AG08395 (cell line): Measurements from ENCODE around the gene MRTFA.
A peak's percentile ranks its signal among the peaks of the same experiment; 100 is the strongest.
"Not testable (repeated sequence)": the region's sequence is repeated elsewhere in the genome, so short reads cannot be mapped to it uniquely, and the experiment has no call there.

Experiments
- DNase-seq: peaks from one replicate; pipeline ENCODE4 v3.0.0; 2012; ENCODE audit warnings: mixed read lengths, low spot score

The MRTFA gene

DNA sequence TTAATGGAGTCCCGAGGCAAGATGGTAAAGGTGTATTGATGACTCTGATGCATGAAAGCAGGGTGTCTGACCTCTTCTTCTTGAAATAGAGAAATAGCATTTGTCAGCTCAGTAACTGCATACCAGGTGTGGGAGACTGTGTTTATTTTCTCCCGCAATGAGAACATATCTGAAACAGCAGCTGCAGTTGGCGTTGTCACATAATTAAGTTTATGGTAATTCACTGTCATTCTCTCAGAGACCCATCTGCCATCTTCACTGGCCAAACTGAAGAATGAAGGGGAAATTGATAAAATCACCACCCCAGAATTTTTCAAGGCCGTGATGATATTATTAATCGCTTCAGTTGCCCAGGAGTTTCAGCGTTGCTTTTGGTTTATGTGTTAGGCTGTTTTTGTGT is 22.6 kb upstream of the MRTFA start:
- DNase-seq, result no peak

DNA sequence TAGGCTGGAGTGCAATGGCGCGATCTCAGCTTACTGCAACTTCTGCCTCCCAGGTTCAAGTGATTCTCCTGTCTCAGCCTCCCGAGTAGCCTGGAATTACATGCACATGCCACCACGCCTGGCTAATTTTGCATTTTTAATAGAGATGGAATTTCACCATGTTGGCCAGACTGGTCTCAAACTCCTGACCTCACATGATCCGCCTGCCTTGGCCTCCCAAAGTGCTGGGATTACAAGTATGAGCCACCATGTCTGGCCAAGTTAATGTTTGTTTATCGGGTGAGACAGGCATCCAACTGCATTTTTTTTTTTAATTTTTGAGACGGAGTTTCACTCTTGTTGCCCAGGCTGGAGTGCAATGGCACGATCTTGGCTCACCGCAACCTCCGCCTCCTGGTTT is 20.1 kb upstream of the MRTFA start:
- DNase-seq, result not testable (repeated sequence)

DNA sequence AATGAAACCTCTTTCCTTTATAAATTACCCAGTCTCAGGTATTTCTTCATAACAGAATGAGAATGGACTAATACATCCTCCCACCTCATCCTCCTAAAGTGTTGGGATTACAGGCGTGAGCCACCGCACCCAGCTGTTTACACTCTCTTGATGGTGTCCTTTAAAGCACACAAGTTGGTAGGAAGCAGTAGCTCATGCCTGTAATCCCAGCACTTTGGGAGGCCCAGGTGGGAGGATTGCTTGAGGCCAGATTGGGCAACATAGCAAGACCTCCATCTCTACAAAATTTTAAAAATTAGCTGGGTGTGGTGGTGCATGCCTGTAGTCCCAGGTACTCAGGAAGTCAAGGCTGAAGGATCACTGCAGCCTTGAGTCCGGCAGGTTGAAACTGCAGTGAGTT is 19.4 kb upstream of the MRTFA start:
- not testable (repeated sequence) for DNase-seq

DNA sequence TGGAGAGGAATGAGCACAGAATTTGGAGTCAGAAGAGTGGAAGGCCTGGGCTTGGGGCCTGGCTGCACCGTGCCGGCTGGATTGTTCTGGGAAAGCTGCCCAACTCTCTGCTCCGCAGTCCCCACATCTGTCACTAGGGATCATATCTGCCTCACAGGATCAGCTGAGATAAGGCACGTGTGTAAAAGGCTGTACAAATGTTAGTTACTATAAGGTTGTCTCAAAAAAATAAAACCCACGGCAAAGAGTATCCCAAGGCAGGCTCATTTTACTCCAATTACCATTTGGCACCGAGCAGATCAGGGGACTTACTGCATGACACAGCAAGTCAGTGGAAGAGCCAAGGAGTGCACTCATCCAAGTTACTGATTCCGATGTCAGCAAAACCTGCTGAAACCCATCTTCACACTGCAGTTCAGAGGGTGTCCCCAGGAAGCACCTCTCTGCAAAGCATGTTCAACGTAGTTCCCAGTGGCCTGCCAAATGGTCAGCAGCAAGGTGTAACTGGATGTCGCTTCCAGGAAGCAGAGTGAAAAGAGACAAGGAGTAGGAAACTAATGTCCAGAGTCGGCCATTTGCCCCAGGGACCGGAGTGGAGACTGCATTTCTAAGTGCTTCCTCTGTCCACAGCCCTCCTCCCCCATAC is 18.1 kb upstream of the MRTFA start:
- DNase-seq, result peak; percentile 70

DNA sequence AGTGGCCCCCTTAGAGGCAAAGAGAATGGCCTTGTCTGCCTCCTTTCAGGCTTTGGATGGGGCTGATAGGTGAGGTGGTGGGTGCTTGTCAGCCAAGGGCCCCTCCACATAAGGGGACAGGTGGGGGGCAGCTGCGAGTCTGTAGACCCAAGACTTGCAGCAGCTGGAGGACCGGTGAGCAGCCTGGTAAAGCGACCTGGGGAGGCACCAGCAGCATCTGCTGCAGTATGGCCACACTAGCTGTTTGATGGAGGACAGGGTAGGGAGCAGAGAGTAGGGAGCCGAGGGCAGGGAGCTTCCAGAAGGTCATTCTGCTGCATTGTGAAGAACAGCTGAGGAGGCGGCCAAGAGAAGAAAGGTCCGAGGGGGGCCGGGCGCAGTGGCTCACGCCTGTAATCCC is 16.8 kb upstream of the MRTFA start:
- DNase-seq, result no peak

DNA sequence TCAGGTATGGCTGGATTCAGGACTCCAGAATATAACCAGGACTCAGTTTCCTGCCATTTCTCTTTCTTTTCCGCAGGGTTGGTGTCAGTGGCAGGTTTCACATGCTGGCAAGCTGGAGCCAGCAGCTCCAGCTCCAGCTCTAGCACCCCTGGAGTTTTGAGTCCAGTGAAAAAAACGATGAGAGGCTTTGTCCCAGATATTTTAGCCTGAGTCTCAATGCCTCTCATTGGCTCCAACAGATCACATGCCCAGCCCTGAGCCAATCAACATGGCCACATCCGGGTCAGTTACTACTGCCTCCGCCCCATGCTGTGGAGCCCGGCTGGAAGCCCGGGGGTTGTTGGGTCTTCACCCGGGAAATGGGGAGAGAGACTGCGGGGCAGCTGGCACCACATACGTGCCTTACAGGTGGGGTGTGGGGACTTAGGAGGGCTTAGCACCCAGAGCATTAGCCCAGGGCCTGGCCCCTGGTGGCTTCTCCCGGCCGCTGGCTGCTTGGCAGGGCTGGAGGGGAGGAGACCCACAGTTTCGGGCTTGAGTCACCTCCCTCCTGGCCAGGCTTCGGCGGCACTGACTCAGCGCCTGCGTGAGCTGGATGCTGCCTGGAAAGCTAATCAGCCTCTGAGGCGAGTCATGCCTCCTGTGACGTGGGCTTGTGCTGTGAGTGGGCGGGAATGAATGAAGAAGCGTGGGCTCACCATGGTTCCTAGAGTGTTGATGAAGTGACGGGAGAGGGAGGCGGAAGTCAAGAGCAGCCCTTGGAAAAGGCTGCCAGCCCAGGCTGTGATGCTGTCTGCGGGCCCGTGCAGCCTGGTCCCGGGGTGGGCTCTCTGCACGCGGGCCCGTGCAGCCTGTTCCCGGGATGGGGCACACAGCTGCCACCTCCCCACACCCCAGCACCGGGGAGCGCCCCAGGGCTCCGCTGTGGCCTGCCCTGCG is 15.3 kb upstream of the MRTFA start:
- peak; percentile 98 for DNase-seq

GRCh38 chr22:40651057-40651456 is 14.5 kb upstream of the MRTFA start:
- DNase-seq, result no peak

GRCh38 chr22:40648386-40648785 is 11.9 kb upstream of the MRTFA start:
- DNase-seq, result no peak

- no peak for DNase-seq
Measured at GRCh38 chr22:40645579-40646197, 9.2 kb upstream of the MRTFA start.

DNA sequence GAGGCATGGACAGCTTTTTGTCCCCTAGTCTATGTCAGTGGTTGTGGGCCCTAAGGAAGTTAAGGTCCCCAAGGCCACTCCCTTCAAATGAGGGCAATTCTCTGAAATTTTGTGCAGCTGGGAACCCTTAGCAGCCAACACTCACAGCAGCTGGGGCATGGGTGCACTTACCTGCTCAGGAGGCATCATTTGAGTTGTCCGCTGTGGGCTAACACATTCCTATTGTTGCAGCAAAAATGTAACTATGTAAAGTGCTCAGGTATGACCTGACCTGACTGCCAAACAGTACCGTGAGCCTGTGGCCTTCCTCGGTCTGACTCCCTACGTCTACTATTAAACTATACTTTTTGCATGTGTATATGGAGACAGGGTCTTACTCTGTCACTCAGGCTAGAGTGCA is 5.8 kb upstream of the MRTFA start:
- DNase-seq, result no peak

DNA sequence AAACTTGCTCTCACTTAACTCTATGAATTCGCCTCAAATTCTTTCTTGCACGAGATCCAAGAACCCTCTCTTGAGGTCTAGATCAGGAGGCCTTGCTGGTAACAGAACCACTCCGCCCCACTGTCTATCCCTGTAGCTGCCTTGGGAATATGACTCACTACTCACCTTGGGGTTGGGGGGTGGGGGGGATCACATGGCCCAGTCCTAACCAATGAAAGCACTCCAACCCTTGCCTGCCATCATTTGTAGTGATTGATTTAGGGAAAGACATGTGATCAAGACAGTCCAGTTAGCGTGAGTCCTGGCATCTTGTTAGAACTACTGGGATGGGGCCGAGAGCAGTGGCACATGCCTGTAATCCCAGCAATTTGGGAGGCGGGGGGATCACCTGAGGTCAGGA is 4.8 kb upstream of the MRTFA start:
- DNase-seq, result no peak

DNA sequence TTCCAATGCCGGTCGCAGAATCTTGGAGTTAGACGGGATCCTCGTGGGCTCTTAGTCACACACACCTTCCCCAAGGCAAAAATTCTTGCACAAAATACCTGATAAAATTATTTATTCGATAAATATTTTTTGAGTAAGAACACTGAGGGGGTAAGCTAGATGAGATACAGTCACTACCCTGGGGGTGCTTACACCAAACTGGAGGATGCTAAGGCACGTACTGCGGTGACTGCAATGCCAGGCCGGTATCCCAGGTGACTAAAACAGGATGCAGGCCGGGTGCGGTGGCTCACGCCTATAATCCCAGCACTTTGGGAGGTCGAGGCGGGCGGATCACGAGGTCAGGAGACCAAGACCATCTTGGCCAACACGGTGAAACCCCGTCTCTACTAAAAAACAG is 1.7 kb upstream of the MRTFA start:
- DNase-seq, result no peak

DNA sequence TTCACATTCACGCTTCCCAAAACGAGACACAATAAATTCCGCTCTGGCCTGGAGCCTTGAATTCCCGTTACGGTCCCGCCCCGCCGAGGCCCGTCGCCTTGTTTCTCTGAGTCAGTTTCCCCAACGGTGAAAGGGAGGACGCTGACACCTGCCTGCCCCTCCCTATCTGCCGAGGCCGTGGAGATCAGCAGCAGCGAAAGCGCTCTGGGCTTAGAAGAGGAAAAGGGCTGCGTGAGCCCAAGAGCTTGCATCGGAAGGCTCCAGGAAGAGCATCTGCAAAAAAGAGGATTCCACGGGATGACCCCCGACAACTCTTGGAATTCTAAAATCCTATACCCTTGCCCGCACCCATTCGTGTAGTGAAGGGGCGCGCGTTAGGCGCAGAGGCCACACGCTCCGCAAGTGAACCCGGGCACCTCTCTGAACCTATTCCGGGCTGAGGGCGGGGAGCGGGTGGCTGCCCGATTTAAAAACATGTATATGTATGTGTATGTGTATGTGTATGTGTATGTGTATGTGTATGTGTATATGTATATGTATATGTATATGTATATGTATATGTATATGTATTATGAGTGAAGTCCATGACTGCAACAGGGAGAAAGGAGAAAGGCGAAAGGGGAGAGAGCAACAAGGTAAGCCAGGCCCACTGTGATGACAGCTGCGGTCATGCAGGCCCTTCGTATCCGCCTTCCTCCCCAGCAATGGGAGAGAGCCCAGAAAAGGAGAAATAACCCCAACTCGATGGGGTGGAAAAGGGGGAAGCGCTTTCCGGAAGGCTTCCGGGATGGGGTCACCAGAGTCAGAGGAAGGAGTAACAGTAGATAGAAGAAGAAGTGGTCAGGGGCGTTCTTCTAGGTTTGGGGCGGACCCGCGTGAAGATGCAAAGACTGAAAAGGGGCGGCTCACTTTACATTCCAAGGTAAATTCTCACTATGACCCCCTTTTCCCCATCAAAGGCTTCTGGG is 948 bp upstream of the MRTFA start:
- peak; percentile 14 for DNase-seq

DNA sequence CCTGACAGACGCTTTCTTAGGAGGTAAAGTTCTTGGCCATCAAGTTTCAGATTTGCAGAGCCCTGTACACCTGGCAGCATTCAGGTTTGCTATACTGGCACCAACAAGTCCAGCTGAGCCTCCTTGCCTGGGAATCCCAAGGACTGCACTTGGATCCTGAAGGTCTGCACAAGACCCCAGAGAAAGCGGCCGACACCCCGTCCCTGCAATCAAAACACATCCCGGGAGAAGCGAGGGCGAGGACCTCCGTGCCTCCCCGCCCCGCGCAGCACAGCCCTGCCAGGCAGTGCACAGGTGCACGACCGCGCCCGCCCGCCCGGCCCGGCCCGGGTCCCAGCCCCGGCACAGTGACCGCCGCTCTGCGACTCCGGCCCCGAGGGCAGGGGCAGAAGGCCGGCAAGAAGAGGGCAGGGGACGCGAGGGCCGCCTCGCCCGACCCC is 559 bp downstream of the MRTFA start:
- no peak for DNase-seq

DNA sequence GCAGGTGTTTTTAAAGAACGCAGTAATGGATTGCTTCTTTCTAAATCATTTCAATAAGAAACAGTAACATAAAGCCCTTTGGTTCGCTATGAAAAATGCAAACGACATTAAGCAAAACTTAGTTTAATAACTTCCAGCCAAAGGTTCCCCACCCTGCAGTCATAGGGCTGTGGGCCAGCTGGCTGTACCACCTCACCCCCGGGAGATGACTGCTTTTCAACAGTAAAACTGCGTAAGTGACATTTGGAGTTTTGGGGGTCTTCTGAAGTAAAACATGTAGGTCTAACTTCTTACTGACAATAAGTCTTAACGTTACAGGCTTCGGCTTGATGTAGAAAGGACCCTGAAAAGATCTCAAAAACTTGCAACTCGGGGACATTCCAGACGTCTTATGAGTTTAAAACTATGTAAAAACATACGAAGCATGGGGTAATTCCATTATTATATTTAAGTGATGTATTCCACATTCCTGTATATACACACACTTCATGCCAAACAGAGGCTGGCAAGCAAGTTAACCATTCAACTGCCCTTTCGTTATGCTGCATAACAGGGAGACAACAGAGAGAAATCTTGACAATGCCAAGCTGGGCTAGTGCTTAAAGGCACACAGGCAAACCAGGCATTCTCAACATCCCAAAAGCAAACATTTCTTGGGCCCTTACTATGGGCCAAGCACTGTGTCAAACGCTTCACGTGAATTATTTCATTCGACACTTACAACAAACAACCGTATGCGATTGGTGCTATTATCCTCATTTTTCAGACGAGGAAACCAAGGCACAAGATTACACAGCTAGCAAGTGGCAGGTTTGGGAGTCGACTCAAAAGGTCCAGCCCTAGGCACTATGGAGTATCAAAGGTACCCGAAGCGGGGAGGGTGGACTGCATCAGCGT is 1.2 kb downstream of the MRTFA start:
- DNase-seq, result no peak

DNA sequence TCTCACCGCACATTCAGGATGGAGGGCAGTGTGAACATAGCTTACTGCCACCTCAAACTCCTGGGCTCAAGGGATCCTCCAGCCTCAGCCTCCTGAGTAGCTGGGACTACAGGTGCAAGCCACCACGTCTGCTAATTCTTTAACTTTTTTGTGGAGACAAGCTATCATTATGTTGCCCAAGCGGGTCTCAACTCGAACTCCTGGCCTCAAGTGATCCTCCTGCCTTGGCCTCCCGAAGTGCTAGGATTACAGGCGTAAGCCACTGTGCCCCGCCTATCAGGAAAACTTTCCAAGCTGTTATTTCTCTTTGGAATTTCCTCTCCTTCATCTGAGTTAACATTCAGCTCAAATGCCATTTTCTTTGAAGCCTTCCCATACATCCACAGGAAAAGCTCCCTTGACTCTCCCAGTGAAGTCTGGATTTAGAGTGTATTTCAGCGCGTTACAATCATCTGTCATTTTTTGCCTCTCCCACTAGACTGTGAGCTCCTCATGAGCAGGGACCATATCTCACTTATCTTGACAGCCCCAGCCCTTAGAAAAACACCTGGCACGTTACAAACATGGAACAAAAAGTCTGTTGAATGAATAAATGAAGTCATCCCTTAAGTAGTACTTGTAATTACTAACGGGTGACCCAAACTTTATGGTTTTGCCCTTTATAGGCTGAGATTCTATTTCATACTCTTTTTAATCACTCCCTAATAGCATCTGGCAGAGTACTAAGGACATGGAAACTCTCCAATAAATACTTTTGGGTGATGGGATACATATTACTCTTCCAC is 2.2 kb downstream of the MRTFA start:
- DNase-seq, result no peak

GRCh38 chr22:40633036-40633435 is 3.5 kb downstream of the MRTFA start:
- no peak for DNase-seq

GRCh38 chr22:40631925-40632324 is 4.6 kb downstream of the MRTFA start:
- DNase-seq, result no peak

DNA sequence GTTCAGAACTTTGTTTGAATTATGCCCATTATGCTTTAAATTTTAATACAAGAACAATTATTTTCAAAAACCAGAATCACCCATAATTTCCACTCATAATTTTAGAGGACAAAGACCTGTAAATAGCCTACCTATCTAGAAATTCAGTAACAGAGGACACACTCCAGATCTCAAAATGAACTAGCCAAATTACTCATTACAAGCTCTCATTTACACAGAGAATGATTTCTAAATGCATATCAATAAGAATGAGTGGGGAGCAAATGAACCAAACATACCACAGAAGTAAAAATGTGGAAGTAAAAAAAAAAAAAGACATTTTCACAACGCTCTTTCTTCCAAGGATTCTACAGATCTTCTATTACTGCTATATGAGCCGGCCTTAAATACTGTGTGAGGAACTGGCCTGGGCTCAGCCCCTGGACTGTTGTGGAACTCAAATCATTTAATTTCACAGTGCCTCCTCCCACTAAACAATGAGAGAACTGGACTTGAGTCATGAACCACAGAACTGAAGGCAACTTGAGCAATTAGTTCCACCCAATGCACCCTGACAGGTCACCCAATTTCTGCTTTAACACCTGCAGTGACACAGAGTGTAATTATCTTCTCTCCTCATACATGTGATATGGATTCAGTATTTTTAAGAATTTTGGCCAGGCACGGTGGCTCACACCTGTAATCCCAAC is 8.0 kb downstream of the MRTFA start:
- DNase-seq, result peak; percentile 60
